ENCODE results near the gene MAP10. TPM values are rescaled to one million over a fixed set of nuclear protein-coding genes. Genes with fewer than 3 reads are reported as not detected.
"Not testable (repeated sequence)": the region's sequence is repeated elsewhere in the genome, so short reads cannot be mapped to it uniquely, and the experiment has no call there.

MAP10 gene
- total and polyA plus RNA-seq, 4 donors, result 0.13 to 1.8 (median 0.76) TPM

DNA sequence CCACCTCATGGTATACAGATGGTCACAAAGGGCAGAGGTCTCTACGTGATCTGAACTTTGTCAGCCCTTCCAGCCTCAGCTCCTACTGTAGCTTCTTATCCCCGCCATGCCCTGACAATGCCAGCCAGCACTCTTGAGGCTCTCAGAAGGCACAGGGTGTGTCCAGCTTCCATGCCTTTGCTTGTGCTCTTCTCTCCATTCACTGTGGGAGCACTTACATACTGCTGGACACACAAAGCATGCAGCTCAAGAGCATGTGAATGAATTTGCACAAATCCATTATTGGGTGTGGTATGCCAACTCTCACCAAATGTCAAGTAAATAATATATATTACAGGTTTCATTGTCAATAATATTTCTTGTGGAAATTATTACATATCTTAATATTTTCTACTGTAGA, 36.4 kb upstream of the MAP10 start:
- H3K27ac ChIP-seq (ENCODE audit: low read depth in 1 of 2, low read length in 2 of 2), result no peak overlapping the region

DNA sequence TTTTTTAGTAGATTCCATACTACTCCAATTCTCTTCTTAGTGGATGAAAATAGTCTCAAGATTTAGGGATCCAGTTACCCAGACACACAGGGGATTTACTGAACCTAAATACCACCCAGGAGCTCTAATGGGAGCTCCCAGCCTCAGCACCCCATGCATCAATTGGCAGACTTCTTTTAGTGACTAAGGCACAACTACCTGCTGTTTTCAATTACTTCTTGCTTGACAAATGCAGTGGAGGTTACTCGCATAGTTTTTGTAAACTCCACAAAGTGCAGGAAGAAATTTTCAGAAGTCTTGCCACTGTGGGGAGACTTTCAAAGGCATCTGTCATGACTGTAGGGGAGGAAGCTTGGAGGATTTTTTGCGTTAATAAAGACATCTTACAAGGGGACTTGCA, 35.5 kb upstream of the MAP10 start:
- WGBS, 2 donors, result 65 to 66% methylated on average over 2 of the region's 2 CpGs

More for the DNA sequence above, 36.4 kb upstream of the MAP10 start:
- Histone ChIP-seq H3K9me3 (ENCODE audit: control insufficient read depth, low read length) (no peaks in the 10 kb centered on the region), H3K4me1 (ENCODE audit: control insufficient read depth in 1 of 2, insufficient read depth in 2 of 2, low read length in 2 of 2) (peaks cover 0 to 1% of the 10 kb centered on the region in 2 donors), H3K36me3 (ENCODE audit: control insufficient read depth in 1 of 2, insufficient read depth in 2 of 2, low read length in 1 of 2) (no peaks in the 10 kb centered on the region), H3K27me3 (ENCODE audit: control insufficient read depth in 1 of 2, insufficient read depth in 2 of 2, low read length in 1 of 2) (no peaks in the 10 kb centered on the region), H3K4me3 (ENCODE audit: low read length in 2 of 2) (no peak overlapping the region)
- ATAC-seq (ENCODE audit: low FRiP score), result no peak
- intact Hi-C loops (cut with DNase I), result loop anchor here in 1 of 2 donors (5.0 kb wide), 1 partner anchor 184 kb away; the partner anchor contains the start of gene NTPCR
- no peak for DNase-seq
- 92 to 94% methylated on average over 2 of the region's 2 CpGs for WGBS, 2 donors

DNA sequence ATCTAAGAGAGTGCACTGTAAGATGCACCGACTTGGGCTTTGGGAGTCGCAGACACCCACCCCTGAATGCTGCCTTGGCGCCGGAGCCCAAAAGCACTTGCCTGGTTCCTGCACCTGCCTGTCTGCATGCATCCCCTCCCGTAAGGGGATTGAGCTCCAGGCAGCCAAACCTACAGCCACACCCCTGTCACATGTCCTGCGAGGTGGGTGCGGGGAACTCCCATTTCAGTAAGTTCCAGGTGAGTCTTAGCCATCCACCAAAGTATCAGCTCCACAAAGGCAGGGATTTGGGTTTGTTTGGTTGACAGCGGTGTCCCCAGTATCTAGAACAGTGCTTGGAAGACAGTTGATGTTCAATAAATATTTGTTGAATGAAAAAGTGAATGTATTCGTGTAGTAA, 31.5 kb upstream of the MAP10 start:
- H3K27me3 ChIP-seq (ENCODE audit: control insufficient read depth in 1 of 2, insufficient read depth in 2 of 2, low read length in 1 of 2), result no peaks in the 10 kb centered on the region
- DNase-seq (no peak), ATAC-seq (ENCODE audit: low FRiP score) (no peak)
- no peak overlapping the region for H3K27ac ChIP-seq (ENCODE audit: low read depth in 1 of 2, low read length in 2 of 2)
- 91 to 93% methylated on average over 9 of the region's 9 CpGs for WGBS, 2 donors
- intact Hi-C loops (cut with DNase I), result no loop called here
- no peak overlapping the region for H3K4me3 ChIP-seq (ENCODE audit: low read length in 2 of 2)
- H3K36me3 ChIP-seq (ENCODE audit: control insufficient read depth in 1 of 2, insufficient read depth in 2 of 2, low read length in 1 of 2), result no peaks in the 10 kb centered on the region
- H3K4me1 ChIP-seq (ENCODE audit: control insufficient read depth in 1 of 2, insufficient read depth in 2 of 2, low read length in 2 of 2), result no peaks in the 10 kb centered on the region
- H3K9me3 ChIP-seq (ENCODE audit: control insufficient read depth, low read length), result no peaks in the 10 kb centered on the region

More for the DNA sequence above, 35.5 kb upstream of the MAP10 start:
- ATAC-seq (ENCODE audit: low FRiP score) (no peak), DNase-seq (no peak)
- intact Hi-C loops (cut with DNase I), result loop anchor here in 1 of 2 donors (5.0 kb wide), 1 partner anchor 183 kb away; the partner anchor contains the start of gene NTPCR
- no peaks in the 10 kb centered on the region for H3K9me3 ChIP-seq (ENCODE audit: control insufficient read depth, low read length)
- peaks cover 0 to 1% of the 10 kb centered on the region in 2 donors for H3K4me1 ChIP-seq (ENCODE audit: control insufficient read depth in 1 of 2, insufficient read depth in 2 of 2, low read length in 2 of 2)
- no peaks in the 10 kb centered on the region for H3K36me3 ChIP-seq (ENCODE audit: control insufficient read depth in 1 of 2, insufficient read depth in 2 of 2, low read length in 1 of 2)
- no peaks in the 10 kb centered on the region for H3K27me3 ChIP-seq (ENCODE audit: control insufficient read depth in 1 of 2, insufficient read depth in 2 of 2, low read length in 1 of 2)
- H3K27ac ChIP-seq (ENCODE audit: low read depth in 1 of 2, low read length in 2 of 2), result no peak overlapping the region
- H3K4me3 ChIP-seq (ENCODE audit: low read length in 2 of 2), result no peak overlapping the region

DNA sequence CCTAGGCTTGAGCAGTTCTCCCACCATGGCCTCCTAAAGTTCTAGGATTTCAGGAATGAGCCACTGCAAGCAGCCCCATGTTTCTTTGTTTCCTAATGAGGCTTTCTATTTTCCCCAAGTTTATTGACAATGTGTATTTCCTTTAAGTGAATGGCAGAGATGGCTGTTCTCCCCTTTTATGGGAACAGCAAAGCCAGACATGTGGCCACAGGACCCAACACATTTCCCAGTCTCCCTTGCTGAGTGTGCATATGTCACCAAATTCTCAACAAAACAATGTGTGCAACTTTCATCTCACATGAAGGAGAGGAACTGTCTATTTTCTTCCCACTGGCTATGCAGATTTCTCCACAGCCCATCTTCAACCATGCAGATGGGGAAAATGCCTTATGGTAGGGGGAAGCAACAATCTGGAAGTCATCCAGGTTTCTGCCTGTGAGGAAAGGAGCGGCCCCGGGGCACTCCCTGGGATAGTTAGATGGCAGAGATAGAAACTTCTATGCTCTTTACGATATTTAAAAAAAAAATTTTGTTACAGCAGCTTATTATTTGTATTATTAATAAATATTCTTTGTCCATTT, 28.6 kb upstream of the MAP10 start:
- Histone ChIP-seq H3K27ac (ENCODE audit: low read depth in 1 of 2, low read length in 2 of 2) (no peak overlapping the region), H3K36me3 (ENCODE audit: control insufficient read depth in 1 of 2, insufficient read depth in 2 of 2, low read length in 1 of 2) (no peaks in the 10 kb centered on the region), H3K9me3 (ENCODE audit: control insufficient read depth, low read length) (no peaks in the 10 kb centered on the region), H3K4me3 (ENCODE audit: low read length in 2 of 2) (no peak overlapping the region), H3K27me3 (ENCODE audit: control insufficient read depth in 1 of 2, insufficient read depth in 2 of 2, low read length in 1 of 2) (no peaks in the 10 kb centered on the region), H3K4me1 (ENCODE audit: control insufficient read depth in 1 of 2, insufficient read depth in 2 of 2, low read length in 2 of 2) (no peaks in the 10 kb centered on the region)
- no peak for DNase-seq
- 78 to 86% methylated on average over 3 of the region's 3 CpGs for WGBS, 2 donors
- no peak for ATAC-seq (ENCODE audit: low FRiP score)
- intact Hi-C loops (cut with DNase I), result no loop called here

DNA sequence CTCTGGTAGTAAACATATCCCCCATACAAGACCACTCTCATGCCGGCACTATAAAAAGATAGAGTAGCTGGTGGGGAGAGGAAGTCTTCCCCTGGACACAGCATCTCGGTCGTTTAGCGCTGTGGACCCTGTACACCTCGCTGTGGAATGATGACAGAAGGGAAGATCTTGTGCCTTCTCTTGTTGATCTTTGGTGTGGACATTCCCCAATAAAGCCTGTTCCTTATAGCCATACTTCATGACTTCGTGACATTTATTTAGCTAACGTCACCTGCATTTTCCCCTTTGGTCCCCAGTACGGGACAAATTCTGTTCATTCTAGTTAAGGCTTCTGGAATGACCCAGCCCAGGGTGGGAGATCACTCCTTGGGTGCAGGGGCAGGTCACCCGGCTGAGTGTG, 24.9 kb upstream of the MAP10 start:
- H3K27me3 ChIP-seq (ENCODE audit: control insufficient read depth in 1 of 2, insufficient read depth in 2 of 2, low read length in 1 of 2), result no peaks in the 10 kb centered on the region
- H3K4me3 ChIP-seq (ENCODE audit: low read length in 2 of 2), result no peak overlapping the region
- intact Hi-C loops (cut with DNase I), result no loop called here
- no peaks in the 10 kb centered on the region for H3K9me3 ChIP-seq (ENCODE audit: control insufficient read depth, low read length)
- DNase-seq (no peak), ATAC-seq (ENCODE audit: low FRiP score) (no peak)
- no peaks in the 10 kb centered on the region for H3K4me1 ChIP-seq (ENCODE audit: control insufficient read depth in 1 of 2, insufficient read depth in 2 of 2, low read length in 2 of 2)
- no peaks in the 10 kb centered on the region for H3K36me3 ChIP-seq (ENCODE audit: control insufficient read depth in 1 of 2, insufficient read depth in 2 of 2, low read length in 1 of 2)
- H3K27ac ChIP-seq (ENCODE audit: low read depth in 1 of 2, low read length in 2 of 2), result no peak overlapping the region
- 90 to 93% methylated on average over 9 of the region's 9 CpGs for WGBS, 2 donors

DNA sequence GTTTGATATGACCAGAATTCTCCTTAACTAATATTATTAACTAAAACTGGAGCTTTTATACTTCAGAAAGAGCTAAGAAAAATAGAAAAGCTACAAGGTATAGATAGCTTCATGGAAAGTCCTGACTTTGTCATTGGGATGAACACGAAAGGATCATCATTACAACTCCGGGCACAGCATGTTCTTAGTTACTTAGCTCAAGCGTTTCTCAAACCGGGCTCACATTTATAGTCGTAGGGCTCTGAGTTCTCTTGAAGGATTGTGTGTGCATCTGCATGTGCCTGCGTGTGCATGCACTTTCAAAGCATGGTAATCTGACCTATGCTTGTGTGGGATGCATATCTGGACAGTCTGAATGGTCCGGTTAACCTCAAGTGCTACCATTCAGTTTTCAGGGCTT, 20.4 kb upstream of the MAP10 start:
- intact Hi-C loops (cut with DNase I), result no loop called here
- Histone ChIP-seq H3K4me3 (ENCODE audit: low read length in 2 of 2) (no peak overlapping the region), H3K4me1 (ENCODE audit: control insufficient read depth in 1 of 2, insufficient read depth in 2 of 2, low read length in 2 of 2) (no peaks in the 10 kb centered on the region), H3K27ac (ENCODE audit: low read depth in 1 of 2, low read length in 2 of 2) (no peak overlapping the region), H3K27me3 (ENCODE audit: control insufficient read depth in 1 of 2, insufficient read depth in 2 of 2, low read length in 1 of 2) (no peaks in the 10 kb centered on the region), H3K36me3 (ENCODE audit: control insufficient read depth in 1 of 2, insufficient read depth in 2 of 2, low read length in 1 of 2) (no peaks in the 10 kb centered on the region), H3K9me3 (ENCODE audit: control insufficient read depth, low read length) (no peaks in the 10 kb centered on the region)
- no peak for DNase-seq
- WGBS, 2 donors, result 87 to 88% methylated on average over 7 of the region's 7 CpGs
- ATAC-seq (ENCODE audit: low FRiP score), result no peak

DNA sequence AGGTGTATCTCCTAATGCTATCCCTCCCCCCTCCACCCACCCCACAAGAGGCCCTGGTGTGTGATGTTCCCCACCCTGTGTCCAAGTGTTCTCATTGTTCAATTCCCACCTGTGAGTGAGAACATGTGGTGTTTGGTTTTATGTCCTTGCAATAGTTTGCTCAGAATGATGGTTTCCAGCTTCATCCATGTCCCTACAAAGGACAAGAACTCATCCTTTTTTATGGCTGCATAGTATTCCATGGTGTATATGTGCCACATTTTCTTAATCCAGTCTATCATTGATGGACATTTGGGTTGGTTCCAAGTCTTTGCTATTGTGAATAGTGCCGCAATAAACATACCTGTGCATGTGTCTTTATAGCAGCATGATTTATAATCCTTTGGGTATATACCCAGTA, 19.6 kb upstream of the MAP10 start:
- intact Hi-C loops (cut with DNase I); H3K27me3 ChIP-seq (ENCODE audit: control insufficient read depth in 1 of 2, insufficient read depth in 2 of 2, low read length in 1 of 2); H3K4me3 ChIP-seq (ENCODE audit: low read length in 2 of 2); H3K36me3 ChIP-seq (ENCODE audit: control insufficient read depth in 1 of 2, insufficient read depth in 2 of 2, low read length in 1 of 2); H3K4me1 ChIP-seq (ENCODE audit: control insufficient read depth in 1 of 2, insufficient read depth in 2 of 2, low read length in 2 of 2); DNase-seq; ATAC-seq (ENCODE audit: low FRiP score); H3K27ac ChIP-seq (ENCODE audit: low read depth in 1 of 2, low read length in 2 of 2); H3K9me3 ChIP-seq (ENCODE audit: control insufficient read depth, low read length): not testable (repeated sequence)
- 92 to 100% methylated on average over 1 of the region's 1 CpG for WGBS, 2 donors

DNA sequence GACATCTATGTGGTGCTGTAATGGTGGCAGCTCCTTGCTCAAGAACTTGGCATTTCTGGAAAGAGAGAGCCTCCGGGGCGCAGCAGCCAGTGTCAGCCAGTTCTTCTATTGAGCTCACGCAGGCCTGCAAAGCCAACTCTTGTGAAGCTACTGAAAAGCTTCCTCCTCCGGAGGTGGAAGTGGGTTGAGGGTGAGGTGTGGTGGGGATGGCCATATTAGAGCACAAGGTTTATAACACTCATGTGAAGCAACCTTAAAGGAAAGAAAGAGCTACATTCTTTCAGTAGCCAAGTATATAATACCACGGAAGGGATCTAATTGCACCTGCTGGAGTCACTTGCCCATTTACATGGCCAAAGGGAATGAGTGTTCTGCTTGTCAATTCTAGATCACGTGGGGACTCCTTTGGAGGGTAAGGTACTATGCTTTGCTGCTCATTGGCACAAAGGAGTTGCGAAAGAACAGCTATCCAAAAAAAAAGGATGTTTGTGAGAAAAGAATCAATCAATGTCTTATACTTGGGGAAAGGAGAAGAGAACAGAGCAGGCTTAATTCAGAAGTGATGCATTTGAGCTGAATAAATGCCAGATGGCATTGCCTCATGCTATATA, 18.3 kb upstream of the MAP10 start:
- H3K27ac ChIP-seq (ENCODE audit: low read depth in 1 of 2, low read length in 2 of 2), result no peak overlapping the region
- H3K36me3 ChIP-seq (ENCODE audit: control insufficient read depth in 1 of 2, insufficient read depth in 2 of 2, low read length in 1 of 2), result no peaks in the 10 kb centered on the region
- no peaks in the 10 kb centered on the region for H3K4me1 ChIP-seq (ENCODE audit: control insufficient read depth in 1 of 2, insufficient read depth in 2 of 2, low read length in 2 of 2)
- DNase-seq, result no peak
- no peak for ATAC-seq (ENCODE audit: low FRiP score)
- H3K4me3 ChIP-seq (ENCODE audit: low read length in 2 of 2), result no peak overlapping the region
- intact Hi-C loops (cut with DNase I), result no loop called here
- no peaks in the 10 kb centered on the region for H3K27me3 ChIP-seq (ENCODE audit: control insufficient read depth in 1 of 2, insufficient read depth in 2 of 2, low read length in 1 of 2)
- H3K9me3 ChIP-seq (ENCODE audit: control insufficient read depth, low read length), result no peaks in the 10 kb centered on the region
- WGBS, 2 donors, result 88 to 90% methylated on average over 7 of the region's 7 CpGs

DNA sequence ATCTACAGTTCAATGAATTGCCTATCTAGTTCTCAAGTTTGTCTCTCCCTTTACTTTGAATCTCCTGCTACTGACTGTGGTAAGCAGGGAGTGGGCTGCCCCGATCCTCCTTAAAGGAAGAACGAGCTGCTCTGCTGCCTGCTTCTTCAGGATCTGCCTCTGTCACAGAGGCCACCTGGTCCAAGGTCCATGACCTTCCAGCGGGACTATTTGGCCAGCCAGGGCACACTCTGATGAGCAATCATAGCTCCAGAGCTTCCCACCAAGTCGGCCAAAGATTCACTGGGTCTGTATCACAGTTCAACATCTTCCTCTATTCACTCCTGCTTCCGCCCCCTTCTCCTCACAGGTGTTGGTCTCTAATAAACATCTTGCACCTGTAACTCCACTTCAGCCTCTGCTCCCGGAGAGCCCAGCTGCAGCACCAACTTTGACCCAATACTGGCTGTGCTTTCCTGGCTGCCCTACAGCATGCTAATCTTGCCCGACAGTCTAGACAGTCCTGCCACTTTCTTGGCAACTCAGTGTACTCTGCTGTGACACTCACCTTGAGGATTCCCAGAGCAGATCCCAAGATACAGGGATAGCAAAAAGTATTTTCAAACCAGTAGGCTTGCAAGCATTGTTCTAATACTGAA, 16.9 kb upstream of the MAP10 start:
- no peaks in the 10 kb centered on the region for H3K4me1 ChIP-seq (ENCODE audit: control insufficient read depth in 1 of 2, insufficient read depth in 2 of 2, low read length in 2 of 2)
- no peak for ATAC-seq (ENCODE audit: low FRiP score)
- no peak for DNase-seq
- intact Hi-C loops (cut with DNase I), result no loop called here
- no peak overlapping the region for H3K4me3 ChIP-seq (ENCODE audit: low read length in 2 of 2)
- 68 to 73% methylated on average over 7 of the region's 7 CpGs for WGBS, 2 donors
- H3K9me3 ChIP-seq (ENCODE audit: control insufficient read depth, low read length), result no peaks in the 10 kb centered on the region
- no peaks in the 10 kb centered on the region for H3K27me3 ChIP-seq (ENCODE audit: control insufficient read depth in 1 of 2, insufficient read depth in 2 of 2, low read length in 1 of 2)
- no peak overlapping the region for H3K27ac ChIP-seq (ENCODE audit: low read depth in 1 of 2, low read length in 2 of 2)
- H3K36me3 ChIP-seq (ENCODE audit: control insufficient read depth in 1 of 2, insufficient read depth in 2 of 2, low read length in 1 of 2), result no peaks in the 10 kb centered on the region
